GM10266 (cell line): ENCODE results near the gene ZNF654.

Experiments
- DNase-seq: peaks from one replicate; pipeline ENCODE4 v3.0.0; 2012; ENCODE audit errors: extremely low spot score
- TF ChIP-seq, protein P1 (sequence below): IDR thresholded peaks from 2 replicates; pipeline ENCODE4 v1.5.1; 2012; ENCODE audit warnings: mild to moderate bottlenecking, low read depth; ENCODE audit not compliant: control insufficient read depth, insufficient read depth; ENCODE audit errors: missing control alignments

Gene ZNF654

DNA sequence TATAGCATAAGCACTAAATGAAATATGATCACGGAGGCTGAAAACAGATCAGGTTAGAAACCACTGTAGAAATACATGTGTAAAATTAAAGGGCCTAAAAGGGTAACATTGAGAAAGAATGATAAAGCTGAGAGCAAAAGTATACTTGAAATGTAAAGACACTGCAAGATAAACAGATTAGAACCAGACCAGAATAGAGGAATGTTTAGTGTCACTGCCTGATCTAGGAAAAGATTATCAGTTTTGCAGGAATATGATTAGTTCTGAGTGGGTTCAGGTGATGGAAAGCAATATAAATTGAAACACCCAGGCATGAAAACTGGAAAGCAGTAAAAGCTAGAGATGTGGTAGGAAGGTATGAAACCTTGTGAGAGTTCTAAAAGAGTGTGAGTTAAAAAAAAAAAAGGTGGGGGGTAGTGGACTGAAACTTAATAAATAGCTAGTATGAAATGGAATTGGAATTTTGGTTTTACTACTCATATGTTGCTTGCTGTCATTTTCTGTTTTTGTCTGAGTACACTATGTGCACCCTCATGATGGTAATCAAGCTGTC, 74.7 kb downstream of the ZNF654 start:
- TF ChIP-seq, protein P1, sequence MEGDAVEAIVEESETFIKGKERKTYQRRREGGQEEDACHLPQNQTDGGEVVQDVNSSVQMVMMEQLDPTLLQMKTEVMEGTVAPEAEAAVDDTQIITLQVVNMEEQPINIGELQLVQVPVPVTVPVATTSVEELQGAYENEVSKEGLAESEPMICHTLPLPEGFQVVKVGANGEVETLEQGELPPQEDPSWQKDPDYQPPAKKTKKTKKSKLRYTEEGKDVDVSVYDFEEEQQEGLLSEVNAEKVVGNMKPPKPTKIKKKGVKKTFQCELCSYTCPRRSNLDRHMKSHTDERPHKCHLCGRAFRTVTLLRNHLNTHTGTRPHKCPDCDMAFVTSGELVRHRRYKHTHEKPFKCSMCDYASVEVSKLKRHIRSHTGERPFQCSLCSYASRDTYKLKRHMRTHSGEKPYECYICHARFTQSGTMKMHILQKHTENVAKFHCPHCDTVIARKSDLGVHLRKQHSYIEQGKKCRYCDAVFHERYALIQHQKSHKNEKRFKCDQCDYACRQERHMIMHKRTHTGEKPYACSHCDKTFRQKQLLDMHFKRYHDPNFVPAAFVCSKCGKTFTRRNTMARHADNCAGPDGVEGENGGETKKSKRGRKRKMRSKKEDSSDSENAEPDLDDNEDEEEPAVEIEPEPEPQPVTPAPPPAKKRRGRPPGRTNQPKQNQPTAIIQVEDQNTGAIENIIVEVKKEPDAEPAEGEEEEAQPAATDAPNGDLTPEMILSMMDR = no peak

DNA sequence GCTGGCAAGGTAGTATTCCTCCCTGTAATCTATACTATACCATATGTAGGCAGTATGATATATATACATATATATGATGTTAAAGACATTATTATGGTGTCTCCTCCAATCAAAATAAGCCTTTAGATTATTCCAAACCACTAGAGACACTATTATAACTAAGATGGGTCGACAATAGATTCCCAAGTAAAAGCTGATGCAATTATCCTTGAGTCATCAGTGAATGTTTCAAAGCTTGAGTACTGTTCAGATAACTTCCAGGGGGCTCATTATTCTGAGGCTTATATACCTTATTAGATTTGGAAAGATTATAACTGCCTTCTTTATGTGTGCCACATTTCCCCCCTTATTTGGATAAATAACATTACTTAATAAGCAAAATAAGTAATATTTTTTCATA, 78.8 kb downstream of the ZNF654 start:
- TF ChIP-seq, protein P1 = no peak
- no peak for DNase-seq

More for the DNA sequence above, 74.7 kb downstream of the ZNF654 start:
- DNase-seq = no peak

DNA sequence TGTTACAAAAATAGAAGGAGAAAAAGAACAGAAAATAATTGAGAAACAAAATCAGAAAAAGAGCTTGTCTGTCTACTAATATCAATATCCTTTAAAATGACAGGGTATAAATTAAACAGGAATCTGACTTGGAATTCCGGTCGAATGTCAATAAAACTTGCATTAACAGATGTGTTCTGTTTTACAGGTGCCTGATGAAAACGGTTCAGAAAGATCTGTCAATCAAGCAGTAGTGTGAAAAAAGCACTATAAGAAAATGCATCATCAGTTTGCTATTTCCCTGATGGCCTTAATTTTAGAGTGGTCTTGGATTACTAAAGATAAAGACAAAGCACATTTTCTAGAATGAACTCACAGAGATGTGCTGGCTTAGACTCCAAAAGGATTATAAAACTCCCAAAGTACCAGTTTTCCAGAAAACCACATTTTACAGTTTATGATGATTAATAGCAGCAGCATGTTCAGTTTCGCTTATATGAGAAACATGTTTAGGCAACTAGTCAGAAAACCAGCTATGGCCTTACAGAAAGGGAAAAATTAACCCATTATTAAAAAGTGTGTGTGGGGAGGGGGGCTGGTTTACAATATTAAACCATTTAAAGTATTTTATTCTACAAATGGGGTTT, 82.5 kb downstream of the ZNF654 start:
- TF ChIP-seq, protein P1 = no peak
- DNase-seq = no peak

GRCh38 chr3:88142094-88142624, 83.1 kb downstream of the ZNF654 start:
- no peak for DNase-seq
- TF ChIP-seq, protein P1 = no peak

- TF ChIP-seq, protein P1 = no peak
- DNase-seq = no peak
Measured at GRCh38 chr3:88147261-88147660, 88.2 kb downstream of the ZNF654 start.

DNA sequence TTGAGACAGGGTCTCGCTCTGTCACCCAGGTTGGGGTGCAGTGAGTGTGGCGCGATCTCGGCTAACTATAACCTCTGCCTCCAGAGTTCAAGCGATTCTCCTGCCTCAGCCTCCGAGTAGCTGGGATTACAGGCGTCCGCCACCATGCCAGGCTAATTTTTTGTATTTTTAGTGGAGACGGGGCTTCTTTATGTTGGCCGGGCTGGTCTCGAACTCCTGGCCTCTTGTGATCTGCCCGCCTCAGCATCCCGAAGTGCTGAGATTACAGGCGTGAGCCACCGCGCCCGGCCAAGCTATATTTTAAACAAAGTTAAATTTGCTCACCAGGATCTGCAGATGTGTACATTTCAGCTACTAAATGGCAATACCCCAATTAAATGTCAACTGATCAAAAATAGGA, 89.6 kb downstream of the ZNF654 start:
- DNase-seq = no peak
- TF ChIP-seq, protein P1 = no peak

DNA sequence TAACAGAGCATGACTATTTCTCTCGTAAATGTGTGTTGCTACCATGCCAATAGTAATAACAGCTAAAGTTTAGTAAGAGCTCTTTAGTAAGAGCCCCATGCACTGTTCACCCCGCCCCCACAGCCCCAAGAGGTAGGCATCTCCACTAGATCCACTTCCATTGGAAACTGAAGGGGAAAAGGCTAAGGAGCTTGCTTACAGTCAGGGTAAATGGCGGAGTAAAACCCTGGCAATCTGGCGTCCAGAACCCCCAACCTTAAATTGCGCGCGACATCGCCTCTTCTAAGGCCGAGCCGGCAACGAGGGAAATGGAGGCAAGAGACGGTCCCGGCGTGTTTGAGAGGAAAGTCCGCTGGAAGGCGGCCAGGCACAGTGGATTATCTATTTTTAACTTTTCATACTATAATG, 90.0 kb downstream of the ZNF654 start:
- TF ChIP-seq, protein P1 = no peak
- DNase-seq = peak; percentile 17
